Measurements from ENCODE around the gene PCGF5. TPM values are rescaled to one million over a fixed set of nuclear protein-coding genes. Genes with fewer than 3 reads are reported as not detected.

PCGF5 gene
- total RNA-seq, 3 donors from 2014 or later: 65.0 to 76.1 (median 65.8) TPM

DNA sequence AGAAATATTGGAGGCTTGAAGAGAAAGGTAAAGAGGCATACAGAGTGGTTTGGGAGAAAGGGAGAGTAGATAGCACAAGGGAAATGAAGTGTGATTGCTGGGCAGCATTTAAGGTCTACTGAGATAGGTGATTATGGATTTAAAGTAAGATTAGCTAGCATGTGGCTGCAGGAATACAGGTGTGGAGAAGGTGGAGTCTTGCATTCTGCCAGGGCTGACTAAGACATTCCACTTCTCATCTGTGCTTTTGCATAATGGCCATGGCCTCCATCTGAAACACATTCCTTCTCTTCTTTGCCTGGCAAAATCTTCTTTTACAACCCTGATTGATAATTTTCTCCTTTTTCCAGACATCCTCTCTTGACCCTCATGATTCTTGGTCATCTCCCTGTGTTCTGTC, 31.6 kb upstream of the PCGF5 start:
- intact Hi-C loops (cut with DNase I, micrococcal nuclease): no loop called here
- H3K9me3 ChIP-seq: no peaks in the 10 kb centered on the region
- no peak for ATAC-seq
- H3K4me1 ChIP-seq (ENCODE audit: low read depth): no peaks in the 10 kb centered on the region
- H3K4me3 ChIP-seq: no peak overlapping the region
- TF ChIP-seq, protein P1, sequence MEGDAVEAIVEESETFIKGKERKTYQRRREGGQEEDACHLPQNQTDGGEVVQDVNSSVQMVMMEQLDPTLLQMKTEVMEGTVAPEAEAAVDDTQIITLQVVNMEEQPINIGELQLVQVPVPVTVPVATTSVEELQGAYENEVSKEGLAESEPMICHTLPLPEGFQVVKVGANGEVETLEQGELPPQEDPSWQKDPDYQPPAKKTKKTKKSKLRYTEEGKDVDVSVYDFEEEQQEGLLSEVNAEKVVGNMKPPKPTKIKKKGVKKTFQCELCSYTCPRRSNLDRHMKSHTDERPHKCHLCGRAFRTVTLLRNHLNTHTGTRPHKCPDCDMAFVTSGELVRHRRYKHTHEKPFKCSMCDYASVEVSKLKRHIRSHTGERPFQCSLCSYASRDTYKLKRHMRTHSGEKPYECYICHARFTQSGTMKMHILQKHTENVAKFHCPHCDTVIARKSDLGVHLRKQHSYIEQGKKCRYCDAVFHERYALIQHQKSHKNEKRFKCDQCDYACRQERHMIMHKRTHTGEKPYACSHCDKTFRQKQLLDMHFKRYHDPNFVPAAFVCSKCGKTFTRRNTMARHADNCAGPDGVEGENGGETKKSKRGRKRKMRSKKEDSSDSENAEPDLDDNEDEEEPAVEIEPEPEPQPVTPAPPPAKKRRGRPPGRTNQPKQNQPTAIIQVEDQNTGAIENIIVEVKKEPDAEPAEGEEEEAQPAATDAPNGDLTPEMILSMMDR (IDR thresholded peaks at IDR 0.05): no peak
- no peak for DNase-seq
- H3K36me3 ChIP-seq (ENCODE audit: low read depth): no peaks in the 10 kb centered on the region

DNA sequence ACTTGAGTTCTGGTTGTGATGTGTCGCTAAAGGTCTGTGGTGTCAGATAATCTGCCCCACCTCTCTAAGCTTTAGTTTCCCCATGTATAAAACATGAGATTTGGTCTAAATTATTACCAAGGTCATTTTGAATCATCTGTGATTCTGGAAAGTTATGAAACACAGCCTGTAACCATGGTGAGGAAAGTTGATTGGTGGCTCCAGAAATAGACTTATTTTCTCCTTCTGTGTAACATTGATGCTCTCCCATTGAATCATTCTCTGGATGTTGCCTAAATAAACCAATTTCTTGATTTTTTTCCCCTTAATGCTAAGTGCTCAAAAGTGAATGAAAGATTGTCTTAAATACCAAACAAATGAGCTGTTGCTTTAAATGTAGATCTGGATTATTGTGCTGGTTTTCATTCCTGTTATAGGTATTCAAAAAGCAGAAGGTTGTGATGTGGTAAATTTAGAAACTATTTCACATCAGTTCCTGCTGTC, 30.0 kb upstream of the PCGF5 start:
- intact Hi-C loops (cut with DNase I, micrococcal nuclease): no loop called here
- no peaks in the 10 kb centered on the region for H3K4me1 ChIP-seq (ENCODE audit: low read depth)
- no peaks in the 10 kb centered on the region for H3K36me3 ChIP-seq (ENCODE audit: low read depth)
- no peaks in the 10 kb centered on the region for H3K9me3 ChIP-seq
- ATAC-seq (no peak), DNase-seq (no peak)
- H3K4me3 ChIP-seq: no peak overlapping the region
- TF ChIP-seq, protein P1 (IDR thresholded peaks at IDR 0.05): no peak

GRCh38 chr10:91190876-91191583, 29.4 kb upstream of the PCGF5 start:
- DNase-seq (no peak), ATAC-seq (no peak)
- H3K36me3 ChIP-seq (ENCODE audit: low read depth): no peaks in the 10 kb centered on the region
- H3K4me1 ChIP-seq (ENCODE audit: low read depth): no peaks in the 10 kb centered on the region
- TF ChIP-seq, protein P1 (IDR thresholded peaks at IDR 0.05): no peak
- intact Hi-C loops (cut with DNase I, micrococcal nuclease): no loop called here
- H3K9me3 ChIP-seq: no peaks in the 10 kb centered on the region
- H3K4me3 ChIP-seq: no peak overlapping the region

- no peaks in the 10 kb centered on the region for H3K4me1 ChIP-seq (ENCODE audit: low read depth)
- ATAC-seq (no peak), DNase-seq (no peak)
- no peaks in the 10 kb centered on the region for H3K9me3 ChIP-seq
- H3K36me3 ChIP-seq (ENCODE audit: low read depth): no peaks in the 10 kb centered on the region
- H3K4me3 ChIP-seq: no peak overlapping the region
- TF ChIP-seq, protein P1 (IDR thresholded peaks at IDR 0.05): no peak
- intact Hi-C loops (cut with DNase I, micrococcal nuclease): no loop called here
Observed at GRCh38 chr10:91191584-91191919, 28.9 kb upstream of the PCGF5 start.

- TF ChIP-seq, protein P1 (IDR thresholded peaks at IDR 0.05): no peak
- Histone ChIP-seq H3K36me3 (ENCODE audit: low read depth) (no peaks in the 10 kb centered on the region), H3K4me1 (ENCODE audit: low read depth) (peaks cover 10% of the 10 kb centered on the region), H3K9me3 (no peaks in the 10 kb centered on the region), H3K4me3 (no peak overlapping the region)
- ATAC-seq: no peak
- intact Hi-C loops (cut with DNase I, micrococcal nuclease): no loop called here
- DNase-seq: no peak
Observed at GRCh38 chr10:91194497-91195179, 25.8 kb upstream of the PCGF5 start.

Measured in mucosa of descending colon (tissue), 3 donors.